Vagina (tissue), 2 donors: ENCODE measurements around the gene OSBPL1A. TPM values are rescaled to one million over a fixed set of nuclear protein-coding genes. Genes with fewer than 3 reads are reported as not detected.
A peak's percentile ranks its signal among the peaks of the same experiment; 100 is the strongest.

Experiments
- DNase-seq, 2 donors: peaks; one replicate each; pipeline ENCODE4 v3.0.0-alpha.2; 2017; ENCODE audit errors: extremely low spot score in 2 of 2
- H3K27ac ChIP-seq: fragments of 200-600 bp; sonication (generic); one replicate; pipeline ENCODE4 v1.5.1; 2019
- H3K27me3 ChIP-seq: fragments of 200-600 bp; sonication (generic); one replicate; pipeline ENCODE4 v1.5.1; 2019
- H3K36me3 ChIP-seq, 2 donors: fragments of 200-600 bp; sonication (generic); one replicate each; pipeline ENCODE4 v1.5.1; 2017 to 2019
- H3K4me1 ChIP-seq: fragments of 200-600 bp; sonication (generic); one replicate; pipeline ENCODE4 v1.5.1; 2019
- H3K4me3 ChIP-seq, 2 donors: fragments of 200-600 bp; sonication (generic); 1 replicate in 1 of 2; 2 replicates in 1 of 2; pipeline ENCODE4 v1.5.1; 2016 to 2019
- H3K9me3 ChIP-seq: fragments of 200-600 bp; sonication (generic); one replicate; pipeline ENCODE4 v1.5.1; 2019
- CTCF ChIP-seq, 3 experiments: fragments of 450-650 bp in 2 of 3; fragments of 200-600 bp in 1 of 3; sonication (generic) in 1 of 3; IDR thresholded peaks; one replicate each; pipeline ENCODE4 v1.5.1; 2017 to 2019; ENCODE audit warnings: antibody characterized with exemption in 3 of 3, mild to moderate bottlenecking in 2 of 3, moderate library complexity in 2 of 3
- POLR2A ChIP-seq, 2 donors: fragments of 450-650 bp; IDR thresholded peaks; one replicate each; pipeline ENCODE4 v1.6.1; 2017; ENCODE audit warnings: antibody characterized with exemption in 2 of 2, mild to moderate bottlenecking in 2 of 2, moderate library complexity in 2 of 2
- POLR2AphosphoS5 ChIP-seq, 2 donors: sonication (generic); formaldehyde crosslinking; IDR thresholded peaks; one replicate each; pipeline ENCODE4 v1.9.0; 2017; ENCODE audit warnings: antibody characterized with exemption in 2 of 2, mild to moderate bottlenecking in 2 of 2, low read depth in 1 of 2; ENCODE audit not compliant: insufficient read depth in 1 of 2
- intact Hi-C: fragments of 100-400 bp; cut with DNase I; formaldehyde crosslinking; loops from one replicate; pipeline ENCODE4 v1.15.1; 2023
- total RNA-seq: library from RNA; depleted of rRNA; stranded (reverse); fragments of >200 nt; gene quantifications from one replicate; pipeline ENCODE4 v1.2.3, GENCODE V29; 2016

Gene OSBPL1A
- total RNA-seq, 1 donor from 2014 or later = 33.9 TPM

GRCh38 chr18:24230766-24231165, 166.9 kb downstream of the OSBPL1A start:
- Histone ChIP-seq H3K4me3 (no peak overlapping the region), H3K36me3 (peaks cover 0 to 1% of the 10 kb centered on the region in 2 donors), H3K4me1 (peaks cover 20% of the 10 kb centered on the region), H3K27me3 (no peaks in the 10 kb centered on the region), H3K27ac (peak overlapping the region; percentile 22), H3K9me3 (no peaks in the 10 kb centered on the region)
- TF ChIP-seq CTCF (IDR thresholded peaks at IDR 0.05) (no peak), POLR2AphosphoS5 (IDR thresholded peaks at IDR 0.05; ENCODE audit: insufficient read depth in 1 of 2, low read depth in 1 of 2) (no peak), POLR2A (IDR thresholded peaks at IDR 0.05) (no peak)
- DNase-seq = no peak
- intact Hi-C loops = no loop called here

DNA sequence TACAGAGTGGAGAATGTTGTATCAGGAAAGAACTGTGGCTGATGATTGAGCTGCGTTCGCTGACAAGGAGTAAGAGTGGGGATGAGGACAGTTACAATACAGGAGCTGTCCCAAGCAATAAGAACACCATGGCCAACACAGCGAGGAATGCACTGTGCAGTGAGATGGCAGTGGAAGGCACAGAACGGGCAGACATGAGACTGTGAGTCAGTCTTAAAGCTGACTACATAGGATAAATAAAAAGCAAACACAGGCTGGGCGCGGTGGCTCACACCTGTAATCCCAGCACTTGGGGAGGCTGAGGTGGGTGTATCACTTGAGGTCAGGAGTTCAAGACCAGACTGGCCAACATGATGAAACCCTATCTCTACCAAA, 169.0 kb downstream of the OSBPL1A start:
- peaks cover 20% of the 10 kb centered on the region for H3K4me1 ChIP-seq
- H3K4me3 ChIP-seq = no peak overlapping the region
- no peak overlapping the region for H3K27ac ChIP-seq
- H3K27me3 ChIP-seq = no peaks in the 10 kb centered on the region
- no peaks in the 10 kb centered on the region for H3K9me3 ChIP-seq
- H3K36me3 ChIP-seq = no peaks in the 10 kb centered on the region
- intact Hi-C loops = no loop called here
- no peak for TF ChIP-seq CTCF (IDR thresholded peaks at IDR 0.05)
- no peak for TF ChIP-seq POLR2A (IDR thresholded peaks at IDR 0.05)
- no peak for TF ChIP-seq POLR2AphosphoS5 (IDR thresholded peaks at IDR 0.05; ENCODE audit: insufficient read depth in 1 of 2, low read depth in 1 of 2)
- no peak for DNase-seq

- intact Hi-C loops = no loop called here
- Histone ChIP-seq H3K27me3 (no peaks in the 10 kb centered on the region), H3K27ac (no peak overlapping the region), H3K9me3 (no peaks in the 10 kb centered on the region), H3K4me3 (no peak overlapping the region), H3K36me3 (no peaks in the 10 kb centered on the region), H3K4me1 (peaks cover 20% of the 10 kb centered on the region)
- no peak for TF ChIP-seq CTCF (IDR thresholded peaks at IDR 0.05)
- TF ChIP-seq POLR2A (IDR thresholded peaks at IDR 0.05) = no peak
- TF ChIP-seq POLR2AphosphoS5 (IDR thresholded peaks at IDR 0.05; ENCODE audit: insufficient read depth in 1 of 2, low read depth in 1 of 2) = no peak
- no peak for DNase-seq
These were observed 169.5 kb downstream of the OSBPL1A start for GRCh38 chr18:24227977-24228666.

GRCh38 chr18:24220318-24220688, 177.3 kb downstream of the OSBPL1A start:
- Histone ChIP-seq H3K27ac (no peak overlapping the region), H3K9me3 (no peaks in the 10 kb centered on the region), H3K4me3 (no peak overlapping the region), H3K27me3 (no peaks in the 10 kb centered on the region), H3K4me1 (peaks cover 3% of the 10 kb centered on the region), H3K36me3 (no peaks in the 10 kb centered on the region)
- DNase-seq = no peak
- TF ChIP-seq POLR2A (IDR thresholded peaks at IDR 0.05) = no peak
- TF ChIP-seq CTCF (IDR thresholded peaks at IDR 0.05) = no peak
- no peak for TF ChIP-seq POLR2AphosphoS5 (IDR thresholded peaks at IDR 0.05; ENCODE audit: insufficient read depth in 1 of 2, low read depth in 1 of 2)
- intact Hi-C loops = no loop called here

DNA sequence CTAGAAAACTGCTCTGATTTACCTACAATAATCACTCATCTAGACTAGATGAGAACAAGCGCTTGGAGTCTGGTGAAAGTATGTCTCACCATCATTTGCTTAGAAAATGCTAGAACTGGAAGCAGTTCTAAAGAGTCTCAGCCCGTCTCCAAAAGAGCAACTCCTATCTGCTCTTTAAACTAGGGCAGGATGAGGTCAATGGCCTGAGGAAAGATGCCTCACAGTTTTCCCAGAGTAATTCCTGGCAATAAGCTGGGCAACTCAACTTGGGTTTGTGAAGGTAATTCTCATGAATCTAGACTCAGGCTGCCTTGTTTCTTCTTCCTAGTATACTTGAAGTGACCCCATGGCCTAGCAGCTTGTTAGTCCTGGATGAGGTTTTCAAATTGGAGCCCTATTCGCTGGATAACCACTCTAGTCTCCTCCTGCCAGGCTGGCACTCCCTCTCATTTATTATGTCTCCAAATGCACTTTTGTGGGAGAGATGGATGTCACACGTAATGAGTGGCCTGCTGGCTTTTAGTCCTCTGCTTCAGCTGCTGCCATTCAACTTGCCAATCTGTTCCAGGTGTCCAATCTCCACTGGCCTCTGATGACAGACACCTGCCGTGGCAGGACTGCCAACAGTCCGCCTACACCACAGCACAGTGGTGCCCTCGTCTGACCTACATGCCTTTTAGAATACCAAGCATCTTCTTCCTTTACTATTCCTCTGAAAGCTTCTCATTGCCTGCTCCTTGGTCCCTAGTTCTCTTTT, 177.9 kb downstream of the OSBPL1A start:
- DNase-seq = no peak
- Histone ChIP-seq H3K27ac (no peak overlapping the region), H3K9me3 (no peaks in the 10 kb centered on the region), H3K27me3 (no peaks in the 10 kb centered on the region), H3K4me3 (no peak overlapping the region), H3K36me3 (no peaks in the 10 kb centered on the region), H3K4me1 (peaks cover 9% of the 10 kb centered on the region)
- TF ChIP-seq CTCF (IDR thresholded peaks at IDR 0.05) (no peak), POLR2A (IDR thresholded peaks at IDR 0.05) (no peak), POLR2AphosphoS5 (IDR thresholded peaks at IDR 0.05; ENCODE audit: insufficient read depth in 1 of 2, low read depth in 1 of 2) (no peak)
- intact Hi-C loops = no loop called here
